Measurements from ENCODE around the gene TLE6. TPM values are rescaled to one million over a fixed set of nuclear protein-coding genes. Genes with fewer than 3 reads are reported as not detected.

Gene TLE6
- total and polyA plus RNA-seq, 10 of the 15 experiments (the other 5 are each of a cell fraction or from before 2014, with no cell fraction given), result 2.7 to 13.8 (median 6.4) TPM

DNA sequence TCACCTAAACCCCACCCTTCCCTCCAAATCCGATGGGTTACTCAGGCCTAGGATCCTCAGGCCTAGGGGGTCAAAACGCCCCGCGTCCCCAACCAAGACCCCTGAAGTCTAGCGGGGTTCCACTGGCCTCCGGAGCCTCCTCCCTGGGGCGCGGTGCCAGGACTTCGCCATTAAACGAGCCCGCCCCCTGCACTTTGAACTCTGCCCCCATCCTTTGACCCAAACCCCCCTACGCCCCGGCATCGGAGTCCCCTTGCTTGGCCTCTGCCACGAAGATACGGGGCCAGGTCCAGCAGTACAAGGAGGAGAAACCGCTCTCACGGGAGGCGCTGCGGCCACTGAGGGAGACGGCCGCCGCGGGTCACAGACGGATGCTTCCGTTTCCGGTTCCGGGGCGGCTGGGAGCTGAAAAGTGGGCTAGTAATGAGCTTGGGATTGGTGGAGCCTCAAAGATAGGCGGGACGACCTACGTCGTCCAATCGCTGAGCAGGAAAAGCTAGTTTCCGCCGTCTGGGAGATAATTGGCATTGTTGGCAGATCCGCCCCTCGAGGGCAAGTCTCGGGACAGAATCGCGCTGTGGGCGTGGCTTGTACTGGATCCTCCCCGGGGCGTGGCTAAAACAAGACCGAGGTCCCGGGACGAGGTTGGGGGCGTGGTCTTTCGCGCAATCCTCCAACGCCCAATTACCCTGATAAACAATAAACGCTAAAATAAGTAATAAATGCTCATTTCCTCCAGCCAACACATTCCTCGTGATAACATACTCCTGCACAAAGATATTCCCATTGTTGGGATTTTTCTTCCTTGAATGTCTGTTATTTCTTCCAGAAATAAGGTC lies 26.9 kb upstream of the TLE6 start (continued):
- TF ChIP-seq SIX5 (IDR thresholded peaks at IDR 0.05; ENCODE audit: low read depth, low read length, severe bottlenecking) (peak; percentile 9), SRF (IDR thresholded peaks at IDR 0.05; ENCODE audit: low read depth in 2 of 2, low read length in 2 of 2) (no peak), FOS (IDR thresholded peaks at IDR 0.05; ENCODE audit: borderline replicate concordance, extremely low read depth, insufficient read length) (no peak), NBN (IDR thresholded peaks at IDR 0.05) (peak; percentile 71; the same call in 1 of the 2 replicates), ATF7 (IDR thresholded peaks at IDR 0.05; ENCODE audit: low read depth) (no peak), EGR1 (IDR thresholded peaks at IDR 0.05; ENCODE audit: borderline replicate concordance in 1 of 2, low read depth in 2 of 2, low read length in 2 of 2) (no peak; a peak in 1 of 3 replicates), HCFC1 (IDR thresholded peaks at IDR 0.05; ENCODE audit: low read length) (peak; percentile 66), CREM (IDR thresholded peaks at IDR 0.05; ENCODE audit: low read depth) (peak; percentile 75), KDM1A (IDR thresholded peaks at IDR 0.05; ENCODE audit: borderline replicate concordance) (no peak), SPI1 (IDR thresholded peaks at IDR 0.05; ENCODE audit: borderline replicate concordance, insufficient read depth, low read depth, low read length) (no peak), BHLHE40 (IDR thresholded peaks at IDR 0.05; ENCODE audit: borderline replicate concordance in 1 of 2, low read depth in 2 of 2, low read length in 1 of 2) (peak; percentile 55 to 82; a peak in 3 of 4 replicates), KAT2A (conservative IDR thresholded peaks at IDR 0.05; ENCODE audit: control insufficient read depth, low read depth, low read length) (no peak), MXI1 (IDR thresholded peaks at IDR 0.05; ENCODE audit: low read depth, low read length) (peak; percentile 80), TCF3 (IDR thresholded peaks at IDR 0.05; ENCODE audit: borderline replicate concordance, insufficient read depth, low read depth, low read length) (0 out of 2 replicates have a peak, but pooled peaks have one; percentile 6)
- TF ChIP-seq, protein P1, sequence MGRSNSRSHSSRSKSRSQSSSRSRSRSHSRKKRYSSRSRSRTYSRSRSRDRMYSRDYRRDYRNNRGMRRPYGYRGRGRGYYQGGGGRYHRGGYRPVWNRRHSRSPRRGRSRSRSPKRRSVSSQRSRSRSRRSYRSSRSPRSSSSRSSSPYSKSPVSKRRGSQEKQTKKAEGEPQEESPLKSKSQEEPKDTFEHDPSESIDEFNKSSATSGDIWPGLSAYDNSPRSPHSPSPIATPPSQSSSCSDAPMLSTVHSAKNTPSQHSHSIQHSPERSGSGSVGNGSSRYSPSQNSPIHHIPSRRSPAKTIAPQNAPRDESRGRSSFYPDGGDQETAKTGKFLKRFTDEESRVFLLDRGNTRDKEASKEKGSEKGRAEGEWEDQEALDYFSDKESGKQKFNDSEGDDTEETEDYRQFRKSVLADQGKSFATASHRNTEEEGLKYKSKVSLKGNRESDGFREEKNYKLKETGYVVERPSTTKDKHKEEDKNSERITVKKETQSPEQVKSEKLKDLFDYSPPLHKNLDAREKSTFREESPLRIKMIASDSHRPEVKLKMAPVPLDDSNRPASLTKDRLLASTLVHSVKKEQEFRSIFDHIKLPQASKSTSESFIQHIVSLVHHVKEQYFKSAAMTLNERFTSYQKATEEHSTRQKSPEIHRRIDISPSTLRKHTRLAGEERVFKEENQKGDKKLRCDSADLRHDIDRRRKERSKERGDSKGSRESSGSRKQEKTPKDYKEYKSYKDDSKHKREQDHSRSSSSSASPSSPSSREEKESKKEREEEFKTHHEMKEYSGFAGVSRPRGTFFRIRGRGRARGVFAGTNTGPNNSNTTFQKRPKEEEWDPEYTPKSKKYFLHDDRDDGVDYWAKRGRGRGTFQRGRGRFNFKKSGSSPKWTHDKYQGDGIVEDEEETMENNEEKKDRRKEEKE (IDR thresholded peaks at IDR 0.05), result no peak
- TF ChIP-seq, protein P2, sequence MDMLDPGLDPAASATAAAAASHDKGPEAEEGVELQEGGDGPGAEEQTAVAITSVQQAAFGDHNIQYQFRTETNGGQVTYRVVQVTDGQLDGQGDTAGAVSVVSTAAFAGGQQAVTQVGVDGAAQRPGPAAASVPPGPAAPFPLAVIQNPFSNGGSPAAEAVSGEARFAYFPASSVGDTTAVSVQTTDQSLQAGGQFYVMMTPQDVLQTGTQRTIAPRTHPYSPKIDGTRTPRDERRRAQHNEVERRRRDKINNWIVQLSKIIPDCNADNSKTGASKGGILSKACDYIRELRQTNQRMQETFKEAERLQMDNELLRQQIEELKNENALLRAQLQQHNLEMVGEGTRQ (IDR thresholded peaks at IDR 0.05; ENCODE audit: borderline replicate concordance, low read depth, low read length), result no peak

Measured in GM12878 (cell line).